NB4 (cell line): ENCODE measurements around the gene KCNK15.

Experiments
- DNase-seq: peaks from one replicate; pipeline ENCODE4 v3.0.0; 2010; ENCODE audit warnings: low read depth
- H3K4me3 ChIP-seq: one replicate; pipeline ENCODE4 v1.5.1; 2011; ENCODE audit warnings: mild to moderate bottlenecking, low read depth, low read length, moderate library complexity
- MYC ChIP-seq: IDR thresholded peaks from 2 replicates; pipeline ENCODE4 v1.6.1; 2011; ENCODE audit warnings: low read depth, low read length
- POLR2A ChIP-seq: IDR thresholded peaks from 2 replicates; pipeline ENCODE4 v1.6.1; 2011; ENCODE audit warnings: mild to moderate bottlenecking; ENCODE audit not compliant: insufficient read length; ENCODE audit errors: extremely low read depth
- TF ChIP-seq, protein P1 (sequence below): IDR thresholded peaks from 2 replicates; pipeline ENCODE4 v1.6.1; 2011; ENCODE audit warnings: low read depth, low read length
- TF ChIP-seq, protein P2 (sequence below): IDR thresholded peaks from one replicate; pipeline ENCODE4 v1.5.1; 2012; ENCODE audit warnings: low read depth, low read length

Gene KCNK15

DNA sequence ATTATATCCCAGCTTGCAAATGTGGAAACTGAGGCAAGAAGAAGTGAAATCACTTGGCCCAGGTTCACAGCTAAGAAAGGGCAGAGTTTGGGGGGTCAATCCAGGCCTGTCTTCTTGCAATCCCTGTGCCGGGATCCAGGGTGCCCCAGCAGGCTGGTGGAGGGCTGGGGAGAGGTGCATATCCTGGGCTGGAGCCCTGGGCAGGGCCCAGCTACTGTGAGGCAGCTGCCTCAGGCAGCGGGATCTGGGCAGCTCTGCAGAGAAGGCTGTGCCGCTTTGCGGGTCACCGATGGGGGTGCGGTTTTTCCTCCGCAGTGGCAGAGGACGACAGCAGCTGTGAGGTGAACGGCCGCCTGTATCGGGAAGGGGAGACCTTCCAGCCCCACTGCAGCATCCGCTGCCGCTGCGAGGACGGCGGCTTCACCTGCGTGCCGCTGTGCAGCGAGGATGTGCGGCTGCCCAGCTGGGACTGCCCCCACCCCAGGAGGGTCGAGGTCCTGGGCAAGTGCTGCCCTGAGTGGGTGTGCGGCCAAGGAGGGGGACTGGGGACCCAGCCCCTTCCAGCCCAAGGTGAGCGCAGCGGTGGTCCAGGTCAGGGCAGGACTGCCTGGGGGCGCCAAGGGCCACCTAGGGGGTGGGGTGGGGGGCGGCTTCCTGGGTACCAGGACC is 21.1 kb upstream of the KCNK15 start:
- no peak overlapping the region for H3K4me3 ChIP-seq
- DNase-seq: no peak
- no peak for TF ChIP-seq MYC
- TF ChIP-seq, protein P1, sequence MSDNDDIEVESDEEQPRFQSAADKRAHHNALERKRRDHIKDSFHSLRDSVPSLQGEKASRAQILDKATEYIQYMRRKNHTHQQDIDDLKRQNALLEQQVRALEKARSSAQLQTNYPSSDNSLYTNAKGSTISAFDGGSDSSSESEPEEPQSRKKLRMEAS: no peak

DNA sequence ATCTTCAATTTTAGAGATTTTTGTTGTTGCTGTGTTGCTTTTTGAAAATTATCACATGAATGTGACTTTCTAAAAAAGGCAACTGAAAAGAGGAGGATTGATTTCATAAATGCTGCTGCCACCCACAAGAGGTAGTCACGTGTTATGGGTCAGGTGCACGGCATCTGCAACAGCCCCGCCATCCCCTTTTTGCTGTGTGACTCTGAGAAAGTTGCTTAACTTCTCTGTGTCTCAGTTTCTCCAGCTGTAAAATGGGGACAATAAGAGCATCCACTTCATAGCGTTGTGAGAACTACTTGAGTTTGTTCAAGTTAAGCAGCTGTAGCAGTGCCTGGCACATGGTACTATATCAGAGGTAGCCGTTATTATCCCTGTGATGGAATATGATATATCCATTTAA is 19.8 kb upstream of the KCNK15 start:
- TF ChIP-seq MYC (no peak), POLR2A (no peak)
- TF ChIP-seq, protein P1: no peak
- TF ChIP-seq, protein P2, sequence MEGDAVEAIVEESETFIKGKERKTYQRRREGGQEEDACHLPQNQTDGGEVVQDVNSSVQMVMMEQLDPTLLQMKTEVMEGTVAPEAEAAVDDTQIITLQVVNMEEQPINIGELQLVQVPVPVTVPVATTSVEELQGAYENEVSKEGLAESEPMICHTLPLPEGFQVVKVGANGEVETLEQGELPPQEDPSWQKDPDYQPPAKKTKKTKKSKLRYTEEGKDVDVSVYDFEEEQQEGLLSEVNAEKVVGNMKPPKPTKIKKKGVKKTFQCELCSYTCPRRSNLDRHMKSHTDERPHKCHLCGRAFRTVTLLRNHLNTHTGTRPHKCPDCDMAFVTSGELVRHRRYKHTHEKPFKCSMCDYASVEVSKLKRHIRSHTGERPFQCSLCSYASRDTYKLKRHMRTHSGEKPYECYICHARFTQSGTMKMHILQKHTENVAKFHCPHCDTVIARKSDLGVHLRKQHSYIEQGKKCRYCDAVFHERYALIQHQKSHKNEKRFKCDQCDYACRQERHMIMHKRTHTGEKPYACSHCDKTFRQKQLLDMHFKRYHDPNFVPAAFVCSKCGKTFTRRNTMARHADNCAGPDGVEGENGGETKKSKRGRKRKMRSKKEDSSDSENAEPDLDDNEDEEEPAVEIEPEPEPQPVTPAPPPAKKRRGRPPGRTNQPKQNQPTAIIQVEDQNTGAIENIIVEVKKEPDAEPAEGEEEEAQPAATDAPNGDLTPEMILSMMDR: no peak
- DNase-seq: no peak
- no peak overlapping the region for H3K4me3 ChIP-seq

DNA sequence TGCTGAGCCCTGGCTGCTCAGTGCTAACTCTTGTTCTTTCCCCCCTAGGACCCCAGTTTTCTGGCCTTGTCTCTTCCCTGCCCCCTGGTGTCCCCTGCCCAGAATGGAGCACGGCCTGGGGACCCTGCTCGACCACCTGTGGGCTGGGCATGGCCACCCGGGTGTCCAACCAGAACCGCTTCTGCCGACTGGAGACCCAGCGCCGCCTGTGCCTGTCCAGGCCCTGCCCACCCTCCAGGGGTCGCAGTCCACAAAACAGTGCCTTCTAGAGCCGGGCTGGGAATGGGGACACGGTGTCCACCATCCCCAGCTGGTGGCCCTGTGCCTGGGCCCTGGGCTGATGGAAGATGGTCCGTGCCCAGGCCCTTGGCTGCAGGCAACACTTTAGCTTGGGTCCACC is 18.6 kb upstream of the KCNK15 start:
- H3K4me3 ChIP-seq: no peak overlapping the region
- TF ChIP-seq MYC (no peak), POLR2A (no peak)
- TF ChIP-seq, protein P2: no peak
- TF ChIP-seq, protein P1: no peak
- no peak for DNase-seq

DNA sequence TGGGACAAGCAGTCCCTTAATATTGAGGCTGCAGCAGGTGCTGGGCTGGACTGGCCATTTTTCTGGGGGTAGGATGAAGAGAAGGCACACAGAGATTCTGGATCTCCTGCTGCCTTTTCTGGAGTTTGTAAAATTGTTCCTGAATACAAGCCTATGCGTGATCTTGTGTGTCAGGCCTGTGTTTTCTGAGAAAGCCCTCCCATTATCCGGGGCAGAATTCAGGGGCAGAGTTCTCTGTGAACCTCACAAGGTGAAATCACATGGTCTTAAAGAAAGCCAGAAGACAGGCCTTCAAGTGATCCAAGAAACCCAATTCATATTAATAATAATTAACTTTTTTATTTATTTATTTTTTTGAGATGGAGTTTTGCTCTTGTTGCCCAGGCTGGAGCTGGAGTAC is 18.0 kb upstream of the KCNK15 start:
- H3K4me3 ChIP-seq: no peak overlapping the region
- TF ChIP-seq, protein P2: no peak
- TF ChIP-seq, protein P1: no peak
- no peak for TF ChIP-seq MYC
- no peak for TF ChIP-seq POLR2A
- no peak for DNase-seq

DNA sequence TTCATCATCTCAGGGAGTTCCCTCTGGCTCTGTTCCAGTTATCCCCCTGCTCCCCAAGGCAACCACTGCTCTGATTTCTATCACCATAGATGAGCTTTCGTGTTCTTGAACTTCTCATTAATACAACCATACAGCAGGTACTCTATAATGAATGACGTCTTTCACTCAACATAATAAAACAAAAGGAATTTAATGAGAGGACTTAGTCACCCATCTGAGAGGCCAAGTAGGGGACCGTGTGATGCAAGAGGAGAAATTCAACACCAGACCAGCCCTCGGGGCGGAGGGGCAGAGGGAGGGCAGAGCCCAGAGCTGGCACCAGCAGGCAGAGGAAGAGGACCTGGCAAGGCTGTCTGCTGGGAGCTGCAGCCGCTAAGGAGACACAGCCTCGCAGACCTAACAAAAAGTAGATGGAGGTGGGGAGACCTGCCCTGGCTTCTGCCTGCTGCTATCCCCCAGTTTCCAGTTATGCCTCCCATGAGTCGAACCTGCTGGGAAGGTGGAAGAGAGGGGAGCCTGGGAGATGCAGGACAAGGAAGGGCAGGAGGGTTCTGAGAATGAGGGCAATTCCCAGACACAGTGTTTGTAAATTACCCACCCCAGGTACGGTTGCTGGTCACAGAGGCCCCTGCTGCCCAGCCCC is 16.7 kb upstream of the KCNK15 start:
- H3K4me3 ChIP-seq: no peak overlapping the region
- TF ChIP-seq, protein P2: no peak
- TF ChIP-seq POLR2A (no peak), MYC (no peak)
- TF ChIP-seq, protein P1: no peak
- DNase-seq: peak; percentile 63

DNA sequence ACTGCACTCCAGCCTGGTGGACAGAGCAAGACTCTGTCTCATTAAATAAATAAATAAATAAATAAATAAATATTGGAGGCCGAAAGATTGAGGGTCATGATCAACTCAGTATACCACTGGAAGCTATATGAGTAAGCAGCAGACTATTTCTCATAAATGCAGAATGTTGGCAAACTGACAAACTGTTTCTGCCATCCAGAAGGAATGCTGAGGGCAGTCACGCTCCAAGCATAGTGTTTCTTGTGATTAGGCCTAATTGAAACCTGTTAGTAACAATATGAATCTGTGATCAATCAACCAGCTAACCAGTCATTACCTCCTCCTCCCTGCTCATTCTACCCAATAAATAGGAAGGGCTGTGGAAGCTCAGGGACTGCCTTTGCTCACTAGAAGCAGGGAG is 15.2 kb upstream of the KCNK15 start:
- TF ChIP-seq MYC (no peak), POLR2A (no peak)
- TF ChIP-seq, protein P2: no peak
- TF ChIP-seq, protein P1: no peak
- no peak for DNase-seq
- no peak overlapping the region for H3K4me3 ChIP-seq
